IMR-90 (cell line): ENCODE measurements around the gene SLC25A24. TPM values are rescaled to one million over a fixed set of nuclear protein-coding genes. Genes with fewer than 3 reads are reported as not detected.

Source experiments
- ATAC-seq: fragments of 200-7000 bp; cut with Tn5 transposase; 2 replicates; pipeline ENCODE4 v1.9.1; 2020; ENCODE audit warnings: low read depth, mild to moderate bottlenecking, moderate library complexity
- BruUV-seq: library from RNA; stranded (reverse); fragments of 400-500 nt; replicated peaks from 2 replicates; lab custom pipeline; 2021; lab: Mats Ljungman, UMichigan
- CTCF ChIA-PET: fragments of 300-600 bp; formaldehyde crosslinking; extraction: SDS; loops from one replicate; lab custom pipeline; 2021; ENCODE audit warnings: antibody characterized with exemption; lab: Yijun Ruan, JAX
- POLR2A ChIA-PET: fragments of 300-600 bp; sonication (Branson Sonifier 250); formaldehyde crosslinking; loops from one replicate; lab custom pipeline; 2022; ENCODE audit warnings: antibody characterized with exemption; ENCODE audit not compliant: unreplicated experiment; lab: Charles Lee
- DNase-seq: peaks from one replicate; pipeline ENCODE4 v3.0.0; 2013
- H2AFZ ChIP-seq: replicated peaks from 2 replicates; pipeline ENCODE3; 2013; ENCODE audit warnings: low read length, mild to moderate bottlenecking; ENCODE audit not compliant: poor library complexity
- H2AK5ac ChIP-seq: 2 replicates; pipeline ENCODE4 v1.6.1; 2013; ENCODE audit warnings: low read depth, low read length, inconsistent platforms
- H2AK9ac ChIP-seq: replicated peaks from 2 replicates; pipeline ENCODE3; 2013; ENCODE audit warnings: mild to moderate bottlenecking, low read depth, low read length, moderate library complexity; ENCODE audit not compliant: poor library complexity
- H2BK120ac ChIP-seq: 2 replicates; pipeline ENCODE4 v1.6.1; 2013; ENCODE audit warnings: low read depth, low read length, inconsistent platforms
- H2BK15ac ChIP-seq: 3 replicates; pipeline ENCODE4 v1.6.1; 2013; ENCODE audit warnings: low read depth, low read length, inconsistent platforms
- H2BK20ac ChIP-seq: 2 replicates; pipeline ENCODE4 v1.6.1; 2013; ENCODE audit warnings: low read depth, mild to moderate bottlenecking, inconsistent platforms, low read length, moderate library complexity
- H2BK5ac ChIP-seq: 2 replicates; pipeline ENCODE4 v1.6.1; 2013; ENCODE audit warnings: mild to moderate bottlenecking, low read depth, low read length, inconsistent platforms; ENCODE audit not compliant: poor library complexity, severe bottlenecking
- H3K14ac ChIP-seq: replicated peaks from 2 replicates; pipeline ENCODE4 v1.6.1; 2013; ENCODE audit warnings: low read depth, low read length, inconsistent platforms
- H3K18ac ChIP-seq: 2 replicates; pipeline ENCODE4 v1.6.1; 2013; ENCODE audit warnings: low read depth, low read length, control low read depth
- H3K23ac ChIP-seq: 2 replicates; pipeline ENCODE4 v1.6.1; 2013; ENCODE audit warnings: low read depth, low read length, inconsistent platforms
- H3K27ac ChIP-seq: 2 replicates; pipeline ENCODE4 v1.5.1; 2013; ENCODE audit warnings: mild to moderate bottlenecking, control low read depth, low read length; ENCODE audit not compliant: insufficient read depth
- H3K27me3 ChIP-seq: 2 replicates; pipeline ENCODE4 v1.6.1; 2013; ENCODE audit warnings: low read length; ENCODE audit not compliant: control insufficient read depth, insufficient read depth
- H3K36me3 ChIP-seq: 2 replicates; pipeline ENCODE4 v1.6.1; 2013; ENCODE audit warnings: low read length, mixed read lengths; ENCODE audit not compliant: control insufficient read depth, insufficient read depth
- H3K4ac ChIP-seq: 2 replicates; pipeline ENCODE4 v1.6.1; 2013; ENCODE audit warnings: low read depth, low read length, inconsistent platforms
- H3K4me1 ChIP-seq: 2 replicates; pipeline ENCODE4 v1.6.1; 2013; ENCODE audit warnings: low read length, mixed read lengths; ENCODE audit not compliant: control insufficient read depth, insufficient read depth
- H3K4me2 ChIP-seq: 2 replicates; pipeline ENCODE4 v1.6.1; 2013; ENCODE audit warnings: low read depth, mild to moderate bottlenecking, control low read depth, low read length, moderate library complexity
- H3K4me3 ChIP-seq: 2 replicates; pipeline ENCODE4 v1.5.1; 2013; ENCODE audit warnings: low read depth, mild to moderate bottlenecking, control low read depth, low read length, moderate library complexity; ENCODE audit not compliant: insufficient read depth
- H3K56ac ChIP-seq: 2 replicates; pipeline ENCODE4 v1.6.1; 2013; ENCODE audit warnings: low read length, inconsistent platforms; ENCODE audit not compliant: insufficient read depth; ENCODE audit errors: extremely low read depth
- H3K79me1 ChIP-seq, 2 experiments: 2 replicates each; pipeline ENCODE4 v1.6.1; 2013; ENCODE audit warnings: low read length in 2 of 2, inconsistent platforms in 1 of 2, low read depth in 1 of 2
- H3K9ac ChIP-seq: 2 replicates; pipeline ENCODE4 v1.6.1; 2013; ENCODE audit warnings: low read depth, low read length, control low read depth
- H3K9me1 ChIP-seq: 2 replicates; pipeline ENCODE4 v1.6.1; 2013; ENCODE audit warnings: low read length, inconsistent platforms; ENCODE audit not compliant: insufficient read depth
- H3K9me3 ChIP-seq: 2 replicates; pipeline ENCODE4 v1.6.1; 2013; ENCODE audit warnings: low read length; ENCODE audit not compliant: control insufficient read depth, insufficient read depth
- H4K20me1 ChIP-seq: 2 replicates; pipeline ENCODE4 v1.6.1; 2013; ENCODE audit warnings: low read length, inconsistent platforms; ENCODE audit not compliant: insufficient read depth
- H4K5ac ChIP-seq: 2 replicates; pipeline ENCODE4 v1.6.1; 2013; ENCODE audit warnings: mild to moderate bottlenecking, low read depth, low read length, control low read depth
- H4K8ac ChIP-seq, 2 experiments: 2 replicates each; pipeline ENCODE4 v1.6.1; 2013; ENCODE audit warnings: low read depth in 2 of 2, low read length in 2 of 2, control low read depth in 1 of 2, inconsistent platforms in 1 of 2
- H4K91ac ChIP-seq: 2 replicates; pipeline ENCODE4 v1.6.1; 2013; ENCODE audit warnings: low read depth, low read length, inconsistent platforms; ENCODE audit not compliant: insufficient read depth
- BHLHE40 ChIP-seq: fragments of 150-350 bp; IDR thresholded peaks from 2 replicates; pipeline ENCODE4 v1.6.1; 2016; ENCODE audit warnings: mild to moderate bottlenecking, low read depth, low read length
- CEBPB ChIP-seq: IDR thresholded peaks from 2 replicates; pipeline ENCODE4 v1.6.1; 2012; ENCODE audit warnings: low read depth, low read length, improper control_type of control experiment
- CHD1 ChIP-seq: IDR thresholded peaks from 2 replicates; pipeline ENCODE4 v1.6.1; 2012; ENCODE audit warnings: low read depth, low read length, improper control_type of control experiment
- FOS ChIP-seq: fragments of 150-350 bp; IDR thresholded peaks from 2 replicates; pipeline ENCODE4 v1.6.1; 2016; ENCODE audit warnings: low read depth, low read length
- MXI1 ChIP-seq: IDR thresholded peaks from 2 replicates; pipeline ENCODE4 v1.6.1; 2012; ENCODE audit warnings: low read depth, mild to moderate bottlenecking, low read length, moderate library complexity, borderline replicate concordance
- NFE2L2 ChIP-seq: fragments of 150-350 bp; IDR thresholded peaks from 2 replicates; pipeline ENCODE4 v1.6.1; 2016; ENCODE audit warnings: low read depth, mild to moderate bottlenecking, low read length
- POLR2A ChIP-seq: IDR thresholded peaks from 2 replicates; pipeline ENCODE4 v1.6.1; 2012; ENCODE audit warnings: mild to moderate bottlenecking, low read depth, low read length
- WGBS, 2 experiments: methylation state at CpG; one replicate each; pipeline versions ENCODE4 v1.1.5 to v1.1.7; 2013; ENCODE audit warnings: missing lambda C conversion rate in 2 of 2; ENCODE audit not compliant: insufficient read length in 1 of 2; ENCODE audit errors: extremely low coverage in 2 of 2; 5-methylcytosine and 5-hydroxymethylcytosine counted together
- dilution Hi-C: fragments of 300-500 bp; cut with HindIII; formaldehyde crosslinking; loops from one replicate; pipeline ENCODE4 v1.14.3; 2018; ENCODE audit warnings: low sequenced_read_pairs; ENCODE audit not compliant: unreplicated experiment
- in situ Hi-C: fragments of 300-500 bp; cut with MboI; formaldehyde crosslinking; loops from 3 replicates; pipeline ENCODE4 v1.14.3; 2019; ENCODE audit warnings: low sequenced_read_pairs, inconsistent platforms, mixed read lengths
- intact Hi-C: fragments of 100-400 bp; cut with micrococcal nuclease; formaldehyde crosslinking; loops from 2 replicates; pipeline ENCODE4 v1.10.0; 2022
- polyA plus RNA-seq, 3 experiments: library from polyadenylated mRNA; depleted of rRNA; stranded (reverse); fragments of >200 nt; gene quantifications; 2 replicates each; pipeline ENCODE4 v1.2.3, GENCODE V29; 2012; ENCODE audit warnings: low replicate concordance in 1 of 3
- total RNA-seq: library from RNA; depleted of rRNA; stranded (reverse); fragments of >200 nt; gene quantifications from 2 replicates; pipeline ENCODE4 v1.2.3, GENCODE V29; 2012
- TF ChIP-seq, protein P1 (sequence below): conservative IDR thresholded peaks from 2 replicates; pipeline ENCODE4 v1.5.1; 2012; ENCODE audit warnings: mild to moderate bottlenecking, low read depth, low read length, improper control_type of control experiment
- TF ChIP-seq, protein P2 (sequence below): fragments of 150-350 bp; IDR thresholded peaks from 2 replicates; pipeline ENCODE4 v1.6.1; 2017; ENCODE audit warnings: mild to moderate bottlenecking, antibody characterized with exemption, low read length, low read depth

SLC25A24 gene
- total and polyA plus RNA-seq, 2 of the 4 experiments (the other 2 are of a cell fraction) = 19.4 to 20.4 TPM

DNA sequence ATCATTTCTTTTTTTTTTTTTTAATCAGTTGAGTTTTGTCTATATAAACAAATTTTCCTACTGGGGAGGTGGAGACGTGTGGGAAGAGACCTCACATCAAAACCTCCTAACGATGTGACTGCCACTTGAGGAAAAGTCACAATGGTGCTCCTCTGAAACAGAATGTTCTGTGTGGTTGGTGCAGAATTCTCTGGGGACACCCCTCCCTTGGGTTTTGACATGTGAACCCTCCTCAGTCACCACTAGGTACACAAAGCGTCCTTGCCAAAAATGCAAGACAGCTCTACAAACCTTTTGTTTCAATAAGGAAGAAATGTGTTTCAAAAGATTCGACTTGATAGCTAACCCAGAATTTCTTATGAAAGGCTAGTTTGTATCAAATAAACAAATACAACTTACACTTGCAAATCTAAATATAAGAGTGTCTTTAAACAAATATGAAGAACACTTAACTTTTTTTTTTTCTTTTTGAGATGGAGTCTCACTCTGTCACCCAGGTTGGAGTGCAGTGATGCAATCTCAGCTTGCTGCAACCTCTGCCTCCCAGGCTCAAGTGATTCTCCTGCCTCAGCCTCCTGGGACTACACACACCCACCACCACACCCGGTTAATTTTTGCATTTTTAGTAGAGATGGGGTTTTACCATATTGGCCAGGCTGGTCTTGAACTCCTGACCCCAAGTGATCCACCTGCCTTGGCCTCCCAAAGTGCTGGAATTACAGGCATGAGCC lies 9.3 kb downstream of the SLC25A24 start:
- WGBS, 2 experiments = no CpG with 5 or more reads among the region's 5 CpGs
- H3K27me3 ChIP-seq = no peaks in the 10 kb centered on the region
- no peak overlapping the region for H3K56ac ChIP-seq
- H2AK5ac ChIP-seq = no peak overlapping the region
- no peak overlapping the region for H3K4me2 ChIP-seq
- dilution Hi-C loops = no loop called here
- H3K4ac ChIP-seq = no peak overlapping the region
- H2BK15ac ChIP-seq = no peak overlapping the region
- H3K18ac ChIP-seq = no peak overlapping the region
- H2AFZ ChIP-seq = no peak overlapping the region
- H3K79me1 ChIP-seq = peaks cover 17 to 53% of the 10 kb centered on the region in 2 experiments
- DNase-seq = no peak
- H3K4me3 ChIP-seq = no peak overlapping the region
- H3K9me3 ChIP-seq = no peaks in the 10 kb centered on the region
- H2AK9ac ChIP-seq = no peak overlapping the region
- no peak overlapping the region for H2BK5ac ChIP-seq
- H3K4me1 ChIP-seq = no peaks in the 10 kb centered on the region
- H3K9ac ChIP-seq = no peak overlapping the region
- in situ Hi-C loops = no loop called here
- H2BK120ac ChIP-seq = no peak overlapping the region
- no peak overlapping the region for H3K27ac ChIP-seq
- H4K20me1 ChIP-seq = peaks cover 50% of the 10 kb centered on the region; the same call in 1 of the 2 replicates
- TF ChIP-seq, protein P1, sequence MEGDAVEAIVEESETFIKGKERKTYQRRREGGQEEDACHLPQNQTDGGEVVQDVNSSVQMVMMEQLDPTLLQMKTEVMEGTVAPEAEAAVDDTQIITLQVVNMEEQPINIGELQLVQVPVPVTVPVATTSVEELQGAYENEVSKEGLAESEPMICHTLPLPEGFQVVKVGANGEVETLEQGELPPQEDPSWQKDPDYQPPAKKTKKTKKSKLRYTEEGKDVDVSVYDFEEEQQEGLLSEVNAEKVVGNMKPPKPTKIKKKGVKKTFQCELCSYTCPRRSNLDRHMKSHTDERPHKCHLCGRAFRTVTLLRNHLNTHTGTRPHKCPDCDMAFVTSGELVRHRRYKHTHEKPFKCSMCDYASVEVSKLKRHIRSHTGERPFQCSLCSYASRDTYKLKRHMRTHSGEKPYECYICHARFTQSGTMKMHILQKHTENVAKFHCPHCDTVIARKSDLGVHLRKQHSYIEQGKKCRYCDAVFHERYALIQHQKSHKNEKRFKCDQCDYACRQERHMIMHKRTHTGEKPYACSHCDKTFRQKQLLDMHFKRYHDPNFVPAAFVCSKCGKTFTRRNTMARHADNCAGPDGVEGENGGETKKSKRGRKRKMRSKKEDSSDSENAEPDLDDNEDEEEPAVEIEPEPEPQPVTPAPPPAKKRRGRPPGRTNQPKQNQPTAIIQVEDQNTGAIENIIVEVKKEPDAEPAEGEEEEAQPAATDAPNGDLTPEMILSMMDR = no peak
- TF ChIP-seq CEBPB (no peak), CHD1 (no peak), BHLHE40 (no peak), POLR2A (no peak), MXI1 (no peak), FOS (no peak), NFE2L2 (no peak)
- TF ChIP-seq, protein P2, sequence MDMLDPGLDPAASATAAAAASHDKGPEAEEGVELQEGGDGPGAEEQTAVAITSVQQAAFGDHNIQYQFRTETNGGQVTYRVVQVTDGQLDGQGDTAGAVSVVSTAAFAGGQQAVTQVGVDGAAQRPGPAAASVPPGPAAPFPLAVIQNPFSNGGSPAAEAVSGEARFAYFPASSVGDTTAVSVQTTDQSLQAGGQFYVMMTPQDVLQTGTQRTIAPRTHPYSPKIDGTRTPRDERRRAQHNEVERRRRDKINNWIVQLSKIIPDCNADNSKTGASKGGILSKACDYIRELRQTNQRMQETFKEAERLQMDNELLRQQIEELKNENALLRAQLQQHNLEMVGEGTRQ = no peak
- ChIA-PET CTCF (no interaction called here), POLR2A (no interaction called here)
- H3K36me3 ChIP-seq = peaks cover 20% of the 10 kb centered on the region
- H4K5ac ChIP-seq = no peak overlapping the region
- no peak for ATAC-seq
- intact Hi-C loops = loop anchor here (2.0 kb wide), 1 partner anchor 14 kb away; no protein-coding TSS in a partner anchor
- BruUV-seq = no TSS peak
- no peak overlapping the region for H2BK20ac ChIP-seq
- H3K14ac ChIP-seq = no peak overlapping the region
- no peak overlapping the region for H3K23ac ChIP-seq
- no peak overlapping the region for H4K8ac ChIP-seq
- no peak overlapping the region for H4K91ac ChIP-seq
- no peaks in the 10 kb centered on the region for H3K9me1 ChIP-seq
